Smooth muscle cell (in vitro differentiated cells): ENCODE results near the gene SLC5A12. TPM values are rescaled to one million over a fixed set of nuclear protein-coding genes. Genes with fewer than 3 reads are reported as not detected.

ENCODE experiments used
- DNase-seq: peaks from one replicate; lab custom pipeline; 2025; ENCODE audit not compliant: unreplicated experiment; lab: John Stamatoyannopoulos, UW
- H2AFZ ChIP-seq: fragments of 200-600 bp; sonication (generic); 2 replicates; pipeline ENCODE4 v1.6.0; 2016; ENCODE audit warnings: antibody characterized with exemption, low read depth, mild to moderate bottlenecking
- H3F3A ChIP-seq: fragments of 200-600 bp; sonication (generic); 2 replicates; pipeline ENCODE4 v1.6.0; 2017; ENCODE audit warnings: antibody characterized with exemption, low read depth
- H3K27ac ChIP-seq: fragments of 200-600 bp; sonication (generic); 2 replicates; pipeline ENCODE4 v1.5.1; 2016; ENCODE audit warnings: low read depth, mild to moderate bottlenecking
- H3K27me3 ChIP-seq: fragments of 200-600 bp; sonication (generic); 2 replicates; pipeline ENCODE4 v1.6.1; 2016; ENCODE audit warnings: low read depth, mild to moderate bottlenecking
- H3K36me3 ChIP-seq: fragments of 200-600 bp; sonication (generic); 2 replicates; pipeline ENCODE4 v1.5.1; 2016; ENCODE audit warnings: low read depth
- H3K4me1 ChIP-seq: fragments of 200-600 bp; sonication (generic); 2 replicates; pipeline ENCODE4 v1.5.1; 2016; ENCODE audit warnings: low read depth
- H3K4me2 ChIP-seq: fragments of 200-600 bp; sonication (generic); 2 replicates; pipeline ENCODE4 v1.6.0; 2016; ENCODE audit warnings: mild to moderate bottlenecking
- H3K4me3 ChIP-seq: fragments of 200-600 bp; sonication (generic); 2 replicates; pipeline ENCODE4 v1.5.1; 2016; ENCODE audit warnings: mild to moderate bottlenecking
- H3K79me2 ChIP-seq: fragments of 200-600 bp; sonication (generic); 2 replicates; pipeline ENCODE4 v1.6.0; 2016; ENCODE audit warnings: low read depth, mild to moderate bottlenecking
- H3K9ac ChIP-seq: fragments of 200-600 bp; sonication (generic); 2 replicates; pipeline ENCODE4 v1.6.0; 2016; ENCODE audit warnings: low read depth
- H3K9me3 ChIP-seq: fragments of 200-600 bp; sonication (generic); replicated peaks from 2 replicates; pipeline ENCODE4 v1.5.1; 2016; ENCODE audit warnings: low read depth
- H4K20me1 ChIP-seq: fragments of 200-600 bp; sonication (generic); 2 replicates; pipeline ENCODE4 v1.6.0; 2016; ENCODE audit warnings: low read depth
- CTCF ChIP-seq: fragments of 200-600 bp; sonication (generic); IDR thresholded peaks from 2 replicates; pipeline ENCODE4 v1.5.1; 2017; ENCODE audit warnings: borderline replicate concordance, mild to moderate bottlenecking, antibody characterized with exemption; ENCODE audit not compliant: insufficient read depth, poor library complexity, severe bottlenecking
- WGBS: methylation state at CpG from one replicate; pipeline ENCODE4 v1.1.7; 2016; ENCODE audit warnings: low lambda C conversion rate; 5-methylcytosine and 5-hydroxymethylcytosine counted together
- polyA plus RNA-seq: library from polyadenylated mRNA; unstranded; fragments of >200 nt; fragmentation: Nextera tagmentation; extraction: Ambion mirVana; gene quantifications from 2 replicates; pipeline ENCODE4 v1.2.1, GENCODE V29; 2016
- total RNA-seq: library from RNA; depleted of rRNA; stranded (reverse); fragments of >200 nt; gene quantifications from 2 replicates; pipeline ENCODE4 v1.2.3, GENCODE V29; 2014

Gene SLC5A12
- total and polyA plus RNA-seq, 2 experiments from 2014 or later = 4.6 to 11.7 TPM

- Histone ChIP-seq H3F3A (no peaks in the 10 kb centered on the region), H3K36me3 (no peaks in the 10 kb centered on the region), H3K79me2 (no peaks in the 10 kb centered on the region), H3K27ac (no peak overlapping the region), H3K4me3 (no peak overlapping the region), H3K4me1 (no peaks in the 10 kb centered on the region), H4K20me1 (no peaks in the 10 kb centered on the region), H3K27me3 (no peaks in the 10 kb centered on the region), H3K4me2 (no peak overlapping the region), H3K9me3 (no peaks in the 10 kb centered on the region), H2AFZ (no peak overlapping the region), H3K9ac (no peak overlapping the region)
- TF ChIP-seq CTCF = no peak
- no peak for DNase-seq
Measured at GRCh38 chr11:26749927-26750326, 28.1 kb upstream of the SLC5A12 start.

GRCh38 chr11:26743622-26744021 is 21.8 kb upstream of the SLC5A12 start:
- no peak for TF ChIP-seq CTCF
- peaks cover 9% of the 10 kb centered on the region for H3K4me1 ChIP-seq
- H3K4me2 ChIP-seq = no peak overlapping the region
- no peak for DNase-seq
- no peaks in the 10 kb centered on the region for H4K20me1 ChIP-seq
- no peak overlapping the region for H2AFZ ChIP-seq
- no peaks in the 10 kb centered on the region for H3K79me2 ChIP-seq
- H3K4me3 ChIP-seq = no peak overlapping the region
- no peaks in the 10 kb centered on the region for H3K27me3 ChIP-seq
- no peak overlapping the region for H3K9ac ChIP-seq
- H3F3A ChIP-seq = no peaks in the 10 kb centered on the region
- no peaks in the 10 kb centered on the region for H3K9me3 ChIP-seq
- H3K36me3 ChIP-seq = no peaks in the 10 kb centered on the region
- no peak overlapping the region for H3K27ac ChIP-seq

- Histone ChIP-seq H3K4me3 (no peak overlapping the region), H3K36me3 (no peaks in the 10 kb centered on the region), H3F3A (no peaks in the 10 kb centered on the region), H3K27ac (no peak overlapping the region), H4K20me1 (no peaks in the 10 kb centered on the region), H2AFZ (no peak overlapping the region), H3K27me3 (no peaks in the 10 kb centered on the region), H3K4me1 (peaks cover 9% of the 10 kb centered on the region), H3K79me2 (no peaks in the 10 kb centered on the region), H3K9ac (no peak overlapping the region), H3K4me2 (peak overlapping the region; percentile 2), H3K9me3 (no peaks in the 10 kb centered on the region)
- no peak for DNase-seq
- 19% methylated on average over 1 of the region's 1 CpG for WGBS
- no peak for TF ChIP-seq CTCF
Measured at GRCh38 chr11:26742966-26743365, 21.1 kb upstream of the SLC5A12 start.

GRCh38 chr11:26741036-26741435 is 19.2 kb upstream of the SLC5A12 start:
- no peak overlapping the region for H2AFZ ChIP-seq
- WGBS = 61% methylated on average over 2 of the region's 2 CpGs

More at GRCh38 chr11:26741036-26741435, 19.2 kb upstream of the SLC5A12 start:
- Histone ChIP-seq H3K79me2 (no peaks in the 10 kb centered on the region), H3F3A (no peaks in the 10 kb centered on the region), H3K36me3 (no peaks in the 10 kb centered on the region), H3K9me3 (no peaks in the 10 kb centered on the region), H3K27ac (no peak overlapping the region), H3K27me3 (no peaks in the 10 kb centered on the region), H3K4me3 (no peak overlapping the region), H4K20me1 (no peaks in the 10 kb centered on the region), H3K4me1 (peaks cover 9% of the 10 kb centered on the region), H3K9ac (no peak overlapping the region), H3K4me2 (no peak overlapping the region)
- no peak for TF ChIP-seq CTCF
- no peak for DNase-seq
